Dermis microvascular lymphatic vessel endothelial cell (primary cell): ENCODE results near the gene CCND2. TPM values are rescaled to one million over a fixed set of nuclear protein-coding genes. Genes with fewer than 3 reads are reported as not detected.
A peak's percentile ranks its signal among the peaks of the same experiment; 100 is the strongest.

Experiments used
- DNase-seq, 2 donors: peaks; one replicate each; pipeline versions ENCODE4 v3.0.0 to v3.0.0-alpha.2; 2010; ENCODE audit warnings: low read depth in 2 of 2
- total RNA-seq: library from RNA; depleted of rRNA; stranded (reverse); fragments of >200 nt; gene quantifications from 2 replicates; pipeline ENCODE4 v1.2.1, GENCODE V29; 2014

Gene CCND2
- total RNA-seq, 1 donor from 2014 or later: 90.6 TPM

DNA sequence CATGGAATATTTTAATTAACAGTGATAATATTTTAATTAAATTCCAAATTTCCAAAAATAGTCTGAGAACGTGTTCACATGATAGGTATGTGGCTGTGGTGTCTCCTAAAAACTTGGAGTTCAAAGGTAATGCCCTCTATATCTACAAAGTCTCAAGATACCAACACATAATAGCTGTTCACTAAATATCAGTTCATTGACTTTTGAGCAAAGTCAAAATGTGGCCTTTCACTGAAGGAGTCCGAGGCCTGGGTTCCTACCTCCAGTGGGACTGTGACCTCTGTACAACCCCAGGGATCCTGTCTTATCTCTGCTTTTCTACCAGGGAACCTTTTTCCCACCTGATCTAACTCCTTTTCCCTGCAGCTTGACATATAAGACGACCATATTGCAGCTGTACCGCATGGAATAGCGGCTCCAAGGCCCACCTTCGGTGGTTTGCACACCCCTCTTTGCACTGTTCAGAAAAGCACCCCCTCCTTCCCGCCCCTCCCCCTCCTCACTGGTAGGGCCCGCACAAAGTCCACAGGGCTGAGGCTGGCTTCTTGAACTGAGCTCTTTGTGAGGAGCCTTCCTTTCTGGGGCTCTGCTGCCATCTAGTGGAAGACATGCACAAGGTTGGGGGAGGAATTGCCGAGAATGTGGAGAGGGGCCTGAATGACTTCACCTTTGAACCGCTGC is 3.1 kb downstream of the CCND2 start:
- peak; percentile 72 to 87 for DNase-seq

GRCh38 chr12:4277205-4277543 is 3.6 kb downstream of the CCND2 start:
- no peak for DNase-seq

DNA sequence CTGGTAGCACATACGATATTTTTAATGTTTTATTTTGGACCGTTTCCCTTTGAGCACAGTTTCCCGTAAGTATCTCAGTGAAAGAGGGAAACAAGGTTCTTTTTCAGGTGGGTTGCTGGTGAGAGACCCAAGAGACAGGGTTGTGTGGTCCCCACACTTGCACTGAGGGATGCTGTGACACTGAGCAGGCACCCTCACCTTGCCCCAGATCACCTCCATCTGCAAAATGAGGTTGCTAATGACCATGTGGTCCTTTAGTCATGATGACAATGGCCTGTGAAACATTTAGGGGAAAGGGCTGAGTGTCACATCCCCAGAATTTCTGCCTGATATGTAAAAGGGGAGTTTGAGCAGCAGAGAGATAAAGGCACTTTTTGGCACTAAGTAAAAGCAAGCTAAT is 4.3 kb downstream of the CCND2 start:
- DNase-seq: no peak

- DNase-seq: no peak
Observed at GRCh38 chr12:4278329-4279197, 5.0 kb downstream of the CCND2 start.

- DNase-seq: no peak
Observed at GRCh38 chr12:4279198-4279690, 5.7 kb downstream of the CCND2 start.

DNA sequence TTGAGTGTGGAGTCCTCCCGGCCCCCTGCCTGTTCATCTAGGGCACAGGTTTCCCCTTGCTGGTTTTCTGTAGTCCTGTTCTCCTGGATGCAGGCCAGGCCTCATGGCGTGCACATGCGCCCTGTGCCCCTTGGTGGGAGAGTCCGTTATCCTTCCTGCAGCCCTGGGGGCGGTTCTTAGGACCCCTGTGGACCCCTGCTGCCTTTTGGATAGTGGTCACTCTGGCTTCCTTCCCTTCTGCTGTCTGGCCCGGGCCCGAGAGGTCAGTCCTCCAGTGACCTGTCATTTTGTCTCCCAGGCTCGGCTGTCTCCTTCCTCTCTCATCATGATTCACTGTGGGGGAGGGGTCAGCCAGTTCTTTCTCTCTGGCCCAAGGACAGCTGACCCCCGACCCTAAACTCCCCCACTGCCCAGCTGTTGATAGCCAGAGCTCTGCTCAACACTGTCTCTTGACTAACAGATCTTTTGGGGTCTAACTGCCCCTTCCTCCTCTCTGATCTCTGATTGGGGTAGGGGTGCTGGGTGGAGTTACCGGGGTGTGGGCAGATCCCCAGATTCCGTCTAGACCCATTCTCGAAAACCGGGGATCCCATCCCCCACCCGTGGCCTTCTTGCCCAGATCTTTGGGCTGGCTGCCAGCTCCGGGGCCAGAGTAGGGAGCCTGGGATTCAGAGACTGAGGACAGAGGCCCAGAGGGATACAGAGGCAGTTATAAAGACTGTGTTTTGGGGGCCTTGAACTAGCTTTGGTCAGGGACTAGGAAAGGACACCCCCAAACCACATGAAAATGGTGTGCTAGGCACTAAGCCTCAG is 7.0 kb downstream of the CCND2 start:
- no peak for DNase-seq

DNA sequence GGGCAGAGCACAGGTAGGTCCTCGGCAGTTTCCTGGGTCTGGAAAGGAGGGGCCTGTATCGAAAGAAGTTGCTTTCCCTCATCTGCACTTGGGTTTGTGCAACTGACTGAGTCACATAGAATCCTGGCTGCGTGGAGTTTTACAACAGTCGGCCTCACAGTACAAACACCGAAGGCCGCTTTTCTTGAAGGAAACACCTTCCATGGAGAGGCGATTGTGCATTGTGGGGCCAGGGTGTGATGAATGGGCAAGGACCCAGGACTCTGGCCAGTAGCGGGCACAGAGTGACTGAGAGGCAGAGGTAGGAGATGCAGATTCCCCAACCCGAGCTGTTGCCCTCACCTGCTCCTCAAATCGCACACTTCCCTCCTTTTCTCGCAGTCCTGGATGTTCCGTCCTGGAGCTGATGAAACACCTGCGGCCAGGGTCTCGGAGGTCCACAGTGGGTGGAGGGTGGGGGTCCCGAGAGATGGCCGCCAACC is 7.7 kb downstream of the CCND2 start:
- DNase-seq: no peak

- DNase-seq: no peak
Observed at GRCh38 chr12:4282103-4282891, 8.7 kb downstream of the CCND2 start.

- no peak for DNase-seq
Observed at GRCh38 chr12:4282892-4283511, 9.4 kb downstream of the CCND2 start.

DNA sequence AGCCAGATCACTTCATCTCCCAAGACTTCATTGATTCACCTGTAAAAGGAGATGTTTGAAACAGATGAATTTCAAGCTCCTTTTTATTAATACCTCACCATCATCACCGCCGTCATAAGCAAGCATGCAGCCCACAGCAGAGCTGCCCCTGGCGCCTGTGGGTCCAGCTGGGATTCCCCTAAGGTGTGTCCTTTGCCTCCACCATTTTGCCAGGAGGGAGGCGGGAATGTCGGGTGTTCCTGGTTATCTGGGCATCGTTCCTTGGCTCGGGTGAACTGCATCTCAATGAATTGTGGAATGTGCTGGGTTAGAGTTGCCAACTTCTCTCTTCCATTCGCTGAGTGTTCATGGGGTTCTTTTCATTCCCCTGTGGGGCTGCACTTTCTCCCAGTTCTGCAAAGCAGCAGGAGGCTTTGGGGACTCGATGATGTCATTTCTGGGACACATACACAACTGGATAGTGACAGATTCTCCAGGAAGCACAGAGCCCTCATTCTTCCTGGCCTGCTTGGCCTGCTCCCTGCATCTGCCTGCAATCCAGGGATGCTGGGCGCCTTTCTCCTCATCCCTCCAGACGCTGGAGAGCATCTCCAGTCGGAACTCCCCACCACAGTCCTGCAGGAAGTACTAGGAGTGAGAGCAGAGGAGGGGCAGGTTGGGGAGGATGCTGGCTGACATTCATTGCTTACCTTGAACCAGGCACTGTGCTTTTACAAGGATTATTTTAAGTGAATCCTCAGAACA is 10.1 kb downstream of the CCND2 start:
- DNase-seq: no peak

DNA sequence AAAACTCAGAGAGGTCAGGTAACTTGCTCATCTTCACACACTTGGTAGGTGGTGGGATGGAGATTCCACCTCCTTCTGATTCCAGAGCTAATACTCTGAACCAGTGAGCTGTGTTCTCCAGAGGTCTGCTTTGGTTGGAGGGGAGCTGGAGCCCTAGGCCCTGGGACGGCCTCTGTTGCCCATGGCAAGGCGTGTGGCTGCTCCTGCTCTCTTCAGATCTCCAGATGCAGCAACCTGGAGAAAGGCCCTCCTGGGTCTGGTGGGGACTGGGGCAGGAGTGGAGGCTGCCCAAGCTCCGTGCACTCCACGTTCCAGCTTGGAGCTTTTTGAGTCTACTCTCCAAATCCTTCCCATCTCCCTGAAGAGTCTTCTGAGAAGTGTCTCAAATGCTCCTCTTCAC is 10.7 kb downstream of the CCND2 start:
- no peak for DNase-seq

DNA sequence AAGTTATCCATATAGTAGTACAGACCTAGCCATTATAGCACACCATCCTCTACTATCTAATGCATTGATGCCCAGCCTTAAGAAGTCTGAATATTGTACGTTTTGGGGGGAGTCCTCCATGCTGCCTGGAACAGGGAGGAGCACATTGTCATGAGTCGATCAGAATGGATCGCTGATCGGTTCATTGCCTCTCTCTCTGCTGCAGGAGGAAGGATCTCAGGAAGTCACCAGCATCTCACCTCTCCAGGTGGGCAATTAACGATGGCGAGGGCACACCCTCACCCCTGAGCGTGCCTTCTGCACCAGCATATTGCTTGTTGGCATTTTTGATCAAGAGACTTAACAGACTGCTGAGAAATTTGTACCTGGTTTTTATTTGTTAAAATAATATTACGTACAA is 11.5 kb downstream of the CCND2 start:
- DNase-seq: no peak

DNA sequence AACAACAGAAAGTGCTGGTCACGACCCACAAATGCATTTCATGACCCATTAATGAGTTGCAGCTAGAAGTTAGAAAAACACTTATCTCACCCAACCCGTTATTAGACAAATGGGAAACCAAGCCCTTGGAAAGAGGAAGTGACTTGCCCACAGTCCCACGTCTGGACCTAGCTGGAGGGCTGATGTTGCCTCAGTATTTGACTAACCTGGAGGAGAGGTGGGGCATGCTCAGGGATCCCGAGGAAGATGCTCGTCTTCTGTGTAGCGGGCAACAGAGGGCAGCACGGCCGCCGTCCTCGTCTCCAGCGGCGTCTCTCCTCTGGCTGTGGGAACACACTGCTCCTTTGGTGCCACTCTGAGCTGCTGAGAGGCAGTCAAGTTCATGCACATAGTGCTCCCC is 12.7 kb downstream of the CCND2 start:
- no peak for DNase-seq

- no peak for DNase-seq
Observed at GRCh38 chr12:4286771-4287317, 13.3 kb downstream of the CCND2 start.

DNA sequence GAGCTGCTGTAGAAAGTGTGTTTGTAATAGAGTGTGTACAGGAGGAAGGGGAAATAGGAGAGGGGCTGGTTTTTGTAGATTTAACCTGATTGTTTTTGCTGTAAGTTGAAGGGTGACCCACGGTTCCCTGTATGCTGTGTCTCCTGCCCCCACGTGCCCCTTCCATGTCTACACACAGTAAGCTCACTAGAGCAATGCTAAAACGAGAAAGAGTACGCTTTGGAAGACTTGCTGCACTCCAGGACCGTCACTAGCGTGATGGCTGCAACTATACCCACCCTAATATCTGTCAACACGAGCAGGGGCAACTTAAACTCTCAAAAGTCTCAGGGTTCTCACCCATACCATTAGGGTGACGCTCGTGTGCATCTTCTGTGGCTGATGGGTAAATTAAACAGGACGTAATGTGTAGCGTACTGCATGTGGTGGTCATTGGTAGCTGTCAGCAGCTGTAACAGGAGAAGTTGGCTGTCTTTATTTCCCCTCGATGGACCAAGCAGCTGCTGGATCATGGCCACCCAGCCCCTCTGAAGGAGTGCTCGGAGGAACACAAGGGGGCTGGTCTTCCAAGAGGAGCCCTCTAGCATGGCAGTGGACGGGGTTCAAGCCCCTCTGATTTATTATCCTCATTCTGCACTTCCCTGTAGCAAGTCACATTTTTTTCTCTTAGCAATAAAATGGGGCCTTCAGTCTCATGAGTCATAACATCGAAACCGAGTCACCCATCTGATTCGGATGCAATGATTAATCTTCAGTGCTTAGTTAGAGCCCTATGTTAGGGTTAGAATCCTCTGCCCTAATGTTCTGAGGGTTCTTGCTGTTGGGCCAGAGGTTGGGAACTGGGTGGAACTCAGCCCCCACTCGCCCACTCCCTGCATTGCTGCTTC is 14.0 kb downstream of the CCND2 start:
- no peak for DNase-seq

DNA sequence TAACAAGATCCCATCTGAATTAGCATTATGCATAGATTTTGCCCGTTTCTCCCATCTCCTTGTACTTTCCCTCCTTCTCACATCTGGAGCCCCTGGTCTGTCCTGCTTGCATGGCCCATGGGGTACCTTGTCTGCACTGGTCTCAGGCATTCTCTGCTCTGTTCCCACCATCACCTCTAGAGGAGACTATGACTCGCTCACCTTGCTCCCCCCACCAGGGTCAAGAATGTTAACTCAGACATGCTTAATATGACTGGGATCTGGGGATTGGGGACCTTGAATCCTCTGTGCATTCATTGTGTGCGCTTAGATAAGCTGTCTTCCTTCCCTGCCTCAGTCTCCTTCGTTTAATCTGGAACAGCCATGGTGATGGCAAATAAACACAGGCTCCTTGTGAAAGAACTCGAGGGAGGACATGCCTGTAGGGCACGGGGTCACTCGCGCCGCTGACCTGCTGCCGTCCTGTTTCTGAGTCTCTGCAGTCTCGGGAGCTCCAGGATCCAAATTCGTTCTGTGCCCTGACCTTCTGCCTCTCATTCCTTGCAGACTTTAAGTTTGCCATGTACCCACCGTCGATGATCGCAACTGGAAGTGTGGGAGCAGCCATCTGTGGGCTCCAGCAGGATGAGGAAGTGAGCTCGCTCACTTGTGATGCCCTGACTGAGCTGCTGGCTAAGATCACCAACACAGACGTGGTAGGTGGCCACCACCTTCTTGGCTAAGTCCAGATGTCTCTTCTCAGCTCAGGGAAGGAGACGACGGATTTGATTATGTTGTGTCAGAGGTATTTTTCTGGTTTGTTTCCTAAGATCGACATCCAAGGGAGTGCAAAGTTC is 15.0 kb downstream of the CCND2 start:
- DNase-seq: no peak

DNA sequence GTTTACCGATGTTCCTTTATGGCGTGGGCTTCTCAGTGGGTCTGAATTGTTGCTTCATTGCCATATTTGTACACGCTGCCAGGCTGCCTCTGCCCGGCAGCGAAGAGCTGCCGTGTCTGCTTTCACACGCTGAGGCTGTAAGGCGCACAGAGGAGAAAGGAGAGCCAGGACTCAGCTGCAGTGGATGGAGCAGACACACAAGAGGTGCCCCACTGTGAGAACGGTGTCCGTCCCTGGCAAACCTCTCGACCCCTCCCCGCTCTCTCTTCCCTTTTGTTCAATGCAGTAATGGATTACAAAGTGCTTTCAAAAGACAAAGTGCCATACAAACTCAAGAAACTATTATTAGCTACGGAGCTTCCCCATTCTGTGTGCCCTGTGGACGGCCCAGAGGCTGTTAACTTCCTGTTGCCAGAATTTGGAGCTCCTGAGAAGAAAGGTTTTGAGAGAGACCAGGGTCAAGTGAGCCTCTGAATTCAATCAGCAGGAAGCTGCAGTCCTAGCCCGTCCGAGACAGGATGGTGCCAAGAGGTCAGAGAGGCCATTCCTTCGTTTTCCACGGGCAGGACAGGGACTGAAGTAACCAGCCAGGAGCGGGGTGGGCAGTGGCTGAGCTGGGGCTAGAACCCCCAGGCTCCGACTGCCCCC is 15.8 kb downstream of the CCND2 start:
- no peak for DNase-seq
